ENCODE results near the gene ADCY10.

- no peak for TF ChIP-seq CTCF (IDR thresholded peaks at IDR 0.05)
- TF ChIP-seq POLR2A (IDR thresholded peaks at IDR 0.05): no peak
- TF ChIP-seq POLR2AphosphoS5 (IDR thresholded peaks at IDR 0.05): no peak
These were observed 8.1 kb upstream of the ADCY10 start for GRCh38 chr1:167922023-167922422.
